GM21515 (cell line): Measurements from ENCODE around the gene LGALSL.

ENCODE experiments used
- ATAC-seq: cut with Tn5 transposase; IDR thresholded peaks from one replicate; pipeline ENCODE4 v1.9.1; 2021; ENCODE audit not compliant: unreplicated experiment

The LGALSL gene

DNA sequence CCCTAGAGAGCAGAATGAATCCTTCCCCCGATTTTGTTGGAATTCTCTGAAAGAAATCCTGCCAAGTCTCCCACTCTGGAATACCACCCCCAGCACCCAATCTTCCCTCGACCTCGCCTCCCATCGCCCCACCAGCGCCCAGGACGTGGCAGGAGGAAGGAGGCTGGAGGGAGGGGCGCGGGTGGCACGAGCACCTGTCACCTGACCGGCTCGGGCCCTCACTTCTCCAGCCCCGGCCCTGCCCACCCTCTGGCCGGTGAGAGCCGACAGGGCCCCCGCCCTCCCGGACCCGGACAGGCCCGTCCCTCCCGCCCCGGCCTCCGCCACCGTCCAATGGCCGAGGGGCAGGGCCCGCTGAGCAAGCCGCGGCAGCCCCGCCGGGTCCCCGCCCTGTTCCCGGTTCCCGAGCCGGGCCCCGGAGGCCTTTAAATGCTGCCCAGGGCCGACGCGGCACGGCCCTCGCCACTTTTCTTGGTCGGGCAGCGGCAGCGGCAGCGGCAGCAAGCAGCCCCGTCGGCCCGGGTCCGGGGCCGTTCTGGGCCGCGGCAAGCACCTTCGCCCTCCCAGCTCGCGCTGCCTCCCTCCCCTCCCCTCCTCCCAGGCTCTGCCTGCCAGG, at the start of gene LGALSL:
Gene LGALSL, plus strand, starts transcription at position 393 of the 616 bp plus-strand sequence. CDS start 384 bp downstream, outside the sequence.
- ATAC-seq = peak; percentile 66

DNA sequence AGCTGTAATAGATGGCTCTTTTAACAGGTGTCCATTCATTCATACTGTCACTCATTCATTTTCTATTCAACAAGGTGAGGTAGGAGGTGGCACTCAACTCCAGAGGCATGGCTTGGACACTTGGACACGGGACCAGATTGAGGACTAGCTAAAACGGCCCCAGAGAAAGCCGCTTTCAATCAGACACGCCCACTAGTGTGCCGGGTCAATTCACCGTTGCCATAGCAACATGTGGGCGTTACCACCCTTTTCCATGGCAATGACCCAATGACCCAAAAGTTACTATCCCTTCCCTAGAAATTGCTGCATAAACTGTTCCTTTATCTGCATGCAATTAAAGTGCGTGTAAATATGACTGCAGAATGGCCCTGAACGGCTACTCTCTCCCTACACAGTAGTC, 49.2 kb upstream of the LGALSL start:
- no peak for ATAC-seq

DNA sequence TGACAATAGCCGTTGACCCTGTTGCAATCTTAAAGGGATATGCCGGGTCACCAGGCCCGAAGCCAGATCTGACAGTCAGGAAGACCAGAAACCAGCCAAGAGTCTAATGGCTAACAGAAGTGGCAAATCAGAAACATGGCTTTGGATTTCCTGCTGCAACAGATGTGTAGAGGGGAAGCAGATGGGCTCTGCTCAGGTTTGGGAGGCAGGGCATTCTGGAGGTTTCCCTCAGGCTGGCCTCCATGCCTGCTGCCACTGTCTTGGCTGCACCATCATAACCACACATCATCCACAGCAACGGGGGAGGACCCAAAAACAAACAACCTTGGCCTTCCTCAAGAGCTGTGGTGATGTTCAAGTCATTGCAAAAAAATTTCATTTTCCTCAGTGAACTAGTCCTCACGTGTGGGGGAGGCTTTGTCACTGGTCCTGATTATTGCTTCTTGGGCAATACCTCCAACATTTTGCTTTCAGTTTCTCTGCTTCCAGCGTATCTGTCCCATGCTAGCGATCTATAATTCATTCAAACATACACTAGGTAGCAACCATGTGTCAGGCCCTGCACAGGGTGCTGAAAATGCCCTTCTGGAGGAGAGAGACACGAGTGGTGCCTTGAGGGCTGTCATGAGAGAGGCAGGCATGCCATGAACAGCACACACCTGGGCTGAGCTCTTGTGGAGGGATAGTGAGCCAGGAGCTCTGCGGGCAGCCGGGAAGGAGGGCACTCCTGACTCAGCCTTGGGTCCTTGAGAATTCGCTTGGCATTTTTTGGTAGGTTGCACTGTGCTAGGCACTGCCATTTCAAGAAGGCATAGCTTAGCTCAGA, 48.2 kb upstream of the LGALSL start:
- ATAC-seq = no peak

DNA sequence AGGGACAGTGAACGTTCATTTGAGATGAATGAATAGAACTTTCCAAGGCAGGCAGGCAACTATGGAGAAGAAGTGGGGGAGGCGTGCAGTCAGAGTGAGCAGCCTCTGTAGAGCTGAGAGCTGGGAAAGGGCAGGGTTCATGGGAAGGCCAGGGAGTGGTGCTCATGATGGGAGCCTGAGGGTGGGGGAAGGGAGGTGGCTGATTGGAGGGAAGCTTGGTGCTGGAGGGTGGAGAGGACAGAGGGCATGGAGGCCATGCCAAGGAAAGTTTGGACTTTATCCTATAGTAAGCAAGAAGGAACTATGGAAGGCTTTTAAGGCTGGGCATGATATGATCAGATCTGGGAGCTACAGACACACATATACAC, 47.6 kb upstream of the LGALSL start:
- ATAC-seq = no peak

DNA sequence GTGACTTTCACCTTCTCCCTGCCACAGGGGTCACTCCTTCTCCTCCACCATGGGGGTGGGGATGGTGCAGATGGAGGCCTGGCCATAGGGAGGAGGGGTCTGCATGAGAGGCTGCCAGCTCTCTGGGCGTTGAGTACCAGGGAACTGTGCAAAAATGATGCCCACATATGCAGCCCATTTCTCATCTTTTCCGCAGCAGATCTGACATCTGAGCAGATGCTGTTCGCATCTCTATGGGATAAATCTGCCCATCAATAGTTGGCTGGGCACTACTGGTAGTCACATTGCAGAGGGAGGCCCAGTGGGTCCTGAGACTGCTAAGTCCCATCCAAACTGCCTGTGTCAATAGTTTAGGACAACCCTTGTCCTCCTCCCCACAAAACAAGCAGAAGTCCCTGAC, 45.9 kb upstream of the LGALSL start:
- no peak for ATAC-seq

DNA sequence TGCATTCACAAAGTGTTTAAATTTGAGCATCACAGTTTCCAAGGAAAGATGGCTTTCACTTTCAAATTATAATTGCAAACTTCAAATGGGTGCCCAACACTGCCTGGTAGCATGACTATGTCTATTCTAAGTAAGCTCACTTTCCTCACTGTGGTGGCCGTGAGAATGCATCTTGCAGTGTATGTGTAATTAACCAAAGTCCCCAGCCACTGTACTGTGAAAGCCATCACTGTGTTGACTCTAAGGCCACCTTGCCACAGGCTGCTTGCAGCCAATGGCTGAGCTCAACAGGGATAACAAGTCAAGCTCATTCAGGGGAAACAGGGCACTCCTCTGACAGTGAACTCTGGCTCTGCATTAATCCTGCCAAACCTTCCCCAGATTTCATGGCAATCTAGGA, 43.3 kb upstream of the LGALSL start:
- no peak for ATAC-seq

DNA sequence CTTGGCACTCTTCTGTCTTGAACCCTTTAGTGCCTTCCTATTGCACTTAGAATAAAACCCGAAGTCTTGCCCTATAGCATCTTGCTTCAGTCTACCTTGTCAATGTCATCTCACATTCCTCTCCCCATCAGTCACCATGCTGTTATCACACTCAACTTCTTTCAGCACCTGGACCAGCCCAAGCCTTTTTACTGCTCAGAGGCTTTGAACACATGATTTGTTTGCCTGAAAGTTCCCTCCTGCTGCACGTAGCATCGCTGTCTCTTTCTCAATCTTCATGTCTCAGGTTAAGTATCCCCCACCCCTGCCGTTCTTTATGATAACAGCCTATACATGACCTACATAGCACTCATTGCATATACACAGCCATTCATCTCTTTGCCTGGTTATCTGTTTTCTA, 41.3 kb upstream of the LGALSL start:
- no peak for ATAC-seq

DNA sequence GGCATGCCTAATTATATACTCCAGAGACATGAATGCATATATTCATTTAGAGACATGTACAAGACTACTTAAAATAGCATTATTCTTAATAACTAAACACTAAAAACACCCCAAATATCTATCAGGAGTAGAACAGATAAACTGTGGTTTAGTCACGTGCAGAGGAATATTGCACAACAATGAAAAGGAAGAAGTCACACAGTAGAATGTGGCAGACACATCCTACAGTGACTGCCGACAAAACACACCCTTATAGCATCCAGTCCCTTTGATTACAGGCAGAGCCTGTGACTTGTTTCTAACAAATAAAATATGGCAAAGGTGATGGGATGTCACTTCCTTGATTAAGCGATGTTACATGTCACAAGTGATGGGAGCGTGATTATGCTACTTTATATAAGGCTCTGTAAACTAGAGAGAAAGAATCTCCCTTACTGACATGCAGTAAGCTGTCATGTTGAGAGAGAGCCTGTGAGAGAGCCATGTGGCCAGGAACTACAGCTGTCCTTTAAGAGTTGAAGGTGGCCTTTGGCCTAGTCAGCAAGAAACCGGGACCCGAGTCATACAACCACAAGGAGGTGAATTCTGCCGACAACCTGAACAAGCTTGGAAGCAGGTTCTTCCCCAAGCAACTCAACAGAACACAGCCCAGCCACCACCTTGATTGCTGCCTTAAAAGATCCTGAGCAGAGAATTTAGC, 39.1 kb upstream of the LGALSL start:
- no peak for ATAC-seq

DNA sequence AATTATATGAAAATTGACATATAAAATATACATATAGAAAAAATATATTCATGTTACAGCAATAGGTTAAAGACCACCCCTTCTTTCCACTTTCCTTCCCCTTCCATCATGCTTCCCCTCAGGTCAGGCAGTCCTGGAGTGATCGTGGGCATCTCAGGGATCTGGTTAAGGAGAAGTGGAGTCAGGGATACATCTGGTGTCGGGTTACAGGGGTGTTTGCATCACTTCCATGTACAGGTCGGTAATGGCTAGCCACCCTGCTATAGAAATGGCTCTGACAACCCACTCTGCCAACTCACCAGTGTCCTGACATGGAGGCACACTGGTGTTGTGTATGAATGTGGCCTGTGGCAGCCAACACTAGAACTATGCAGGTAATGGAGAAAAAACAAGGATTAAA, 36.3 kb upstream of the LGALSL start:
- ATAC-seq = no peak

DNA sequence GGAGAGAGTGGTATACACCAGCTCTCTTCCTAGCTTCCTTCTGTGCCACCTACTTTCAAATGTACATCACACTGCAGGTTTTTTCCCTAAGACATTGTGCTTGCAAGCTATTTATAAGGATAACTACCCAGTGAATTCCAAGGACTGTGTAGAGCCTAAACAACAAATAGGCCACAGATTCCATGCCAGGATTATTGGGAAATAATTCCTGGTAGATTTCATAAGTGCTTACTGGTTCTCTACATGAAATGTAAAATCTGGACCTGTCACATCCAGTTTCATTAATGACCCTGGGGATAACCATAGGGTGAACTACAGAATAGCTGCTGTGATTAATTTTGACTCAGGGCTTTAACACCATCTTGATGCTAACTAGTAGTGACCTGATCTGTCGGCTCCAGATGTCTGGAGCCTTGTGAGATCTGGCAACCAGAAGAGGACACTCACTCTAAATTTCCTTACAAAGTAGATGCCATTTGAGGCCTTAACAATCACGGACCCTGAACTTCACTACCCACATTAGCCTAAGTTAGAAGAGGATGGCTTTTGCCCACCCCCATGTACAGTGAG, 34.3 kb upstream of the LGALSL start:
- no peak for ATAC-seq

DNA sequence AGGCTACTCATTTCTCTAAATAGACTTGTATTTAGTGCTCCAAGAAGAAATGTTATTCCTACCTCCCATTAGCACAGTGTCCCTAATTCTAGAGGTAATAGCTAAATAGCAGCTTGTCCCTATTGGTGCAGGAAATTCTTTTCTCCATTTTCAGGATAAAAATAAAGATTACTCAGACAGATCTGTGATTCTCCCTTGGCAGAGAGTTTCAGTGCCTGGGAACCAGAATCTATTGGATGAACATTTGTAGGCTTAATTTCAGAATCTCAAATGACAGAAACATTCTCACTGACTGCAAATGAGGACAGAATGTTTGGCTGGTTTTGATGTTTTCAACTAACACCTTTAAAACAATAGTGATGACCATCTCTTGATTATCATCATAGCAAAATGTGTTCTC, 33.3 kb upstream of the LGALSL start:
- no peak for ATAC-seq

DNA sequence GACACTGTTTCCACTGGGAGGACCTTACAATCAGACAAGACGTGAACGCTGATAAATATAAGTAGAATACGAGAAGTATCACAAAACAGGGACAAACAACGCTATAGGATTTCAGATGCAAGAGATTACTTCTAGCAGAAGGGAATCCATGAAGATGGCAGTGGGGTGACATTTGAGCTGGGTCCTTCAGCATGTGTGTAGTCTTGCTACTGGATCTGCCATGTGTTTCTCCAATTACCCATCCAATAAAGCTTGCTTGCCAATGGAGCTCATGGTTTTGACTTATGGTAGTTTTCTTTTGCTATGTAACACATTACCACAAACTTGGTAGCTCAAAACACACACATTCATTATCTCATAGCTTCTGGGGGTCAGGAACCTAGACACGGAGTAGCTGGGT, 32.8 kb upstream of the LGALSL start:
- ATAC-seq = no peak

DNA sequence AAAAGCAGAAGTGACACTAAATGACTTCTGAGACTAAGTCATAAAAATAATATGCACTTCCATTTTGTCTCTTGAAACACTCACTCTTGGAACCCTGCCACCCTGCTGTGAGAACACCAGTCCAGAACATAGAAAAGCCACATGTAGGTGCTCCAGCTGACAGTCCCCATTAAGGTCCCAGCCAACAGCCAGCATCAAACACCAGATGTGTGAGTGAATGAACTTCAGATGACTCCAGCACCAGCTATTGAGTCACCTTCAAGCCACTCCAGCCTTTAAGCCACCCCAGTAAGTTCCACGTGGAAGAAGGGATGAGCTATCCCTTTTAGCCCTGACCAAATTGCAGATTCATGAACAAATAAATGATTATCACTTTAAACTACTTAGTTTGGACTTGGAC, 31.5 kb upstream of the LGALSL start:
- ATAC-seq = no peak

DNA sequence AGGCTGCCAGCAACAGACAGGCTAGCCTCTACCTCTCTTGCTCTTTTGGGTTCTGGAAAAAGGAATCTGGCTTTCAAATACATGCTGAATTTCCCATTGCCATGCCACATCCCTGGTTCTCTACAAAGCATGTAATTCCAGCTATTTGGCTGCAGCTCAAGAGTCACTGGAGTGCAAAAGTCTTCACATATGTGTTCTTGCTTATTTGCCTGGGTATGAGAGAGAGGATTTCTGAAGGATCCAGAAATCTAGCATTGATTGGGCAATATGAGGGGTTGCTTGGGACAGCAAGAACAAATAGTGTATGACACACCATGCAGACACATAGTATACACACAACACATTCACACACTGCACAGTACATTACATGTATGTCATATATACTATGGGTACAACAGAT, 30.7 kb upstream of the LGALSL start:
- ATAC-seq = no peak

DNA sequence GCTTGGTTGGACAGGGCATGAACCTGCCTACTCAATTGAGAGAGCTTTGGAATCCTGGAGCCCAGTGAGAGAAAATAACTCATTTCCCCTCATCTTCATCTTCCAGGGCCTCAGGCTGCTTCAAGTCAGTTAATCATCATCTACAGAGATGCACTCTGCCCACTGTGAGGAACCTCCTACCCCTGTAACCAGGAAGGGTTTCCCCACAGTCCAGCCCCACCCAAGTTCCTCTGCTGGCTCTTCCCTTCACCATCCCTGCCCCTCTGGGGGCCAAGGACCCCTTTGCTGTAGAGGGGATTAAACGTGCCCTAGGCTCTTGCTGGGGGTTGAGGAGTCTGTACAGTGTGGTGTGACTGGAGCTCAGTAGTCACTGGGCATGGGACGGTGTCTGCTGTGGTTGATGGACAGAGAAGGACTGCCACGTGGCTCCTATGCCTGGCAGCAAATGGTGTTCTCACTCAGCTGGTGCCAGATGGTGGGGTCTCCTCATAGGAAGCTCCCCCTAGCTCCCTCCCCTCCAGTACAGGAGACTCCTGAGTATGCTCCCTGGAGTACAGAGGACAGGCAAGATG, 29.5 kb upstream of the LGALSL start:
- ATAC-seq = no peak

DNA sequence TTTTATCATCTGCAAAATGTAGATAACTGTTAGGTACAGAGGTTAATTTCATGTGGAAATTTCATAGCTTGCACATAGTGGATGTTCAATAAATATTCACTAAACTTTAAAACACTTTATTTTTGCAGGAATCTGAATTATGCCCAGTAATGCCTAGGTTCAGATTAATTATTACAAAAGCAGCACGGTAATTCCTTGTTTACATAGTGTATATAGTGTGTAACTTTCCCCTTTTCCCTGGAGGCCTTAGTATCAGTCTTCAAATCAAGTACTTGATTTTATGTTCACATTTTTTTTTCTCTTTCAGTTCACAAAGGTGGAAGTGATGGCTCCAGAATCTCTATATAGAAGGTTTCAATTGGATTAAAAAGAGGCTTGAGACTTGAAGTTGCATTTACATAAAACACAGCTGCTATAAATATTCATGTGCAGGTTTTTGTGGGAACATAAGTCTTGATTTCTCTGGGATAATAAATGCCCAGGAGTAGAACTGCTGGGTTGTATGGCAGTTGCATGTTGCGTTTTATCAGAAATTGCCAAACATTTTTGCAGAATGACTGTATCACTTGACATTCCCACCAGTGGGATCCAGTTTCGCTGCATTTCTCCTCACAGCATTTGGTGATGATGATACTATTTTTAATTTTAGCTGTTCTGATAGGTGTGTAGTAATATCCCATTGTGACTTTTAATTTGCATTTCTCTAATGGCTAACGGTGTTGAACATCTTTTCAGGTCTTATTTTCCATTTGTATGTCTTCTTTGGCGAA, 27.6 kb upstream of the LGALSL start:
- no peak for ATAC-seq

DNA sequence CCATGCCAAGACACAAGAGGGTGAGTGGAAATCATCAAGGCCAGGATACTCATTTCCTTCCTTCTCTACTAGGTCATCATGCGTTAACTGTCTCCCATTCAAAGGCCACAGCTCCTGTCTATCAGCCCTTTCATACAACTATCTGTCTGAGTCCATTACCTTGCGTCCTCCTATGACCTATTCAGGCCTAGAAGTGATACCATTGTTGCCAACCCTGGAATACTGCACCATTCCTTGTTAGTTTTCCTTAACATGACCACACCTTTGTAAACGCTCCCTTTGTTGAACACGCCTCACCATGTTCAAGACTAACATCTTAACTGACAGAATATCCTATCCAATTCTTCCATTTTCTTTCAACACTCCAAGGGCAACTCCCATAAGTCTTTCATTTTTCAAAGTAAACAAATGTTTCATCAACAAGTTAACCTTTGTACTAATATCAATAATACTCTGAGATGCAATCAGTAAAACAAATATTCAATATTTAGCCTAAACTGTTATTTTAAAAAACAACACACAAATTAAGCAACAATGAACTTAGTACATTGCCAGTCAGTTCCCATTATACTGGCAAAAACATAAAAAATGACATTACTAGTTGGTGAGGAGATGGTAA, 19.8 kb upstream of the LGALSL start:
- ATAC-seq = no peak

DNA sequence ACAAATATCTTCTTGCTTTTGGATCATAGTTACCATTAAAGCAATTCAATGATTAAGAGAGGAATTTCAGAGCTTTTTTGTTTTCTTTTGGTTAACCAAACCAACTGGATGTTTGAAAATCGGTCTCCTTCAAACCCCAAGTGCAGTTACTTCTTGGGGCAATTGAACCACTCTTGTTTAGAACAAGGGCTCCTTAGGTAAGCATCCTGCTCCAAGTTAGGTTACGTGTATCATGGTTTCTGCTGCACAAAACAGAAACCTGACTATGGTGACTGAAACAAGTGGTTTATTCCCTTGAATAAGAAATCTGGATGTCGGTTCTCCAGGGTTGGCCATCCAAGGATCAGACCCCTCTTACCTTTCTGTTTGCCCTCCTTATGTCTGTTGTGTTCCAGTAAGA, 16.1 kb upstream of the LGALSL start:
- ATAC-seq = no peak

DNA sequence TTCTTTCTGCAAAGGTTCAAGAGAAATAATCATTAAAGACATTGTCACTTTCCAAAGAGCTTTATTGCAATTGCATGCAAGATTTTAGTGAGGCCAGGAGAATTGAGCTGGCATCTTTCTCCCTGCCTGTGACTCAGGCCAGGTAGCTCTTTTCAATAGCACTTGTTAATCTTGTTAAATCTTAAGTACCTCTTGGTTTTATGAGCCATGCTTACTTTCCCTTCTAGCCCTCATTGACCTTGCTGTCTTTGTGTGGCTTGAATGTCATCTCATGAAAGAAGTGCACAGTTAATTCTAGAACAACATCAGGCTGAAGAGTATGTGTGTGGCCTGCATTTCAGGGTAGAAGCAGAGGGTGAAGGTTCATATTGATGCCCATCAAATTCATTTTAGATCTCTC, 14.8 kb upstream of the LGALSL start:
- ATAC-seq = no peak

DNA sequence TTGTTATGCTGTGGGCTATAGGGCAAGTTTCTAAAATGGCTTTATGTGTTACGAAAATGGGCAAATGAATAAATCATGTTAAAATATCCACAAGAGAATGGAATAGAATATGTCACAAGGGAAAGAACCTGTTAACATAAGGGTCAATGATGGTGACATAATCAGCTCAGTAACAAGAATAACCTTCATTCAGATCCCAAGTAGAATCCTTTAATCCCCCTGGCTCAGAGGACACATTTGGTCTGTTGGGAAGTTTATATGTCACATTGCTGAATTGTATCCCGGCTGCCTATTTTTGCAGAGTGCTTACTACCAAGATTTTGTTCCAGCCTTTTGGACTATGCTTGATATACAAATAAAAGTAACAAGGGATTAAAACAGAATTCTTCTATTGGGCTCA, 13.1 kb upstream of the LGALSL start:
- ATAC-seq = no peak
